Stimulated activated CD4-positive, alpha-beta T cell treated with anti-CD3 and anti-CD28 coated beads, Interleukin-12 subunit alpha, Interleukin-12 subunit beta, amount 100 ng/mL, for 4 hours (primary cell): Measurements from ENCODE around the gene TTLL5.

Experiments
- DNase-seq: peaks from one replicate; pipeline ENCODE4 v3.0.0-alpha.2; 2020

TTLL5 gene

DNA sequence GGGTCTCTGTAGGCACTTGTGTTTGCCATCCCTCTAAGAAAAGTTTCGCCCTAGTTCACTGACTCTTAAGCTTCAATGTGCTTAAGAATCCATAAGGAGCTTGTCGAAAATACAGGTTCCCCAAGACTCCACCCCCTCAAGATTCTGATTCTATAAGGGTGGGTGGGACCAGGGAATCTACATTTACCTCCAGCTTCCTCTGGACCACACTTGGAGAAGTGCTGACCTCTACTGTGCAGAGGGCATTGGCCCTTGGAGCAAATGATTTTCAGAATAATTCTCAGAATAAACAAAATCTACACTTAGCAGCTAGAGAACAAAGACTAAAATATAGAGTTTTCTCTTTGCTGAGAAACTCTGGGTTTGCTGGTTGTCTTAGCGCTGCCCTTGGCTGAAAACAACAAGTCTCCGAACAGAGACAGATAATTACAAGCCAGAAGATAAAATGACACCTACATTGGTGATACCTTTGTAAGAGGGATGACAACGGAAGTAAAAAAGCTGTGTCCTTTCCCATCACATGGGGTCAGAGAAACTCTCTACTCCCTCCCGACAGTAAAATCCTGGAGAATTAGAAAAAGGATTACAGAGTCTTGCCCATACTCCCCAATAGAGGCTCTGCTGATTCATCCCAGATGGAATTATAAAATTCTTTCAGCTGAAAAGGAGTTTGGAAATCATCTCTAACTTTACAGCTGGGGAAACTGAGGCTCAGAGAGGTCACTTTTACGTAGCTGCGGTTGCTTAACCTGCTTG, 316.0 kb downstream of the TTLL5 start:
- DNase-seq, result no peak

GRCh38 chr14:75977582-75977943, 316.5 kb downstream of the TTLL5 start:
- DNase-seq, result no peak

DNA sequence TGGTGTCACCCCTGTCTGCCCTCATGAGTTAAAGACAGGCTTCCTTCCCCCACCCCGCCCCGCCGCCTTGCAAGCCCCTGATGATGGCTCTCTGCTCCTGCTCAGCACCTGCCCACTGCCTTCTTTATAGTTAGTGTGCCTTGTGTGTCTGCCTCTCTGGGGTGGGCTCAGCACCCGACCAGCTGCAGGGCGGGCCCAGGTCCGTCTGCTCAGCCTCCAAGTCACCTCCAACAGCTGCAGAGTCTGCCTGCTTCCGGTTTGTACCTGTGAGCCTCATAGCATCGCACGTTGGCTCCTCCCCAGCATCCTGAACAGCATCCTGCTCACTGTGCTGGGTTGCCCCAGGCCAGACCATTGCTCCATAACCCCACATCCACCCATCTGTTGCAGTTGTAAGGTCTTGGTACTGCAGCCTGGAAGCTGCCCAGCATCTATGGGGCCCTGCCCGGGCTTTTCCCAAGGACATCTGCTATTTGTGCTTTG, 317.2 kb downstream of the TTLL5 start:
- DNase-seq, result no peak

GRCh38 chr14:75979071-75979571, 318.1 kb downstream of the TTLL5 start:
- peak; percentile 16 for DNase-seq

GRCh38 chr14:75979648-75980565, 318.9 kb downstream of the TTLL5 start:
- DNase-seq, result no peak

GRCh38 chr14:75980856-75981255, 319.8 kb downstream of the TTLL5 start:
- DNase-seq, result no peak

- peak; percentile 42 for DNase-seq
These were observed 320.6 kb downstream of the TTLL5 start, which contains the start of gene TGFB3 for GRCh38 chr14:75981426-75982265. TSS of gene TGFB3 (minus strand) at chr14:75981995. CDS start at chr14:75980893, 1,102 bp downstream.

- peak; percentile 72 for DNase-seq
These were observed 321.4 kb downstream of the TTLL5 start for GRCh38 chr14:75982266-75983018.

GRCh38 chr14:75983019-75983358, 321.9 kb downstream of the TTLL5 start:
- no peak for DNase-seq

- no peak for DNase-seq
These were observed 323.6 kb downstream of the TTLL5 start for GRCh38 chr14:75984674-75985073.

DNA sequence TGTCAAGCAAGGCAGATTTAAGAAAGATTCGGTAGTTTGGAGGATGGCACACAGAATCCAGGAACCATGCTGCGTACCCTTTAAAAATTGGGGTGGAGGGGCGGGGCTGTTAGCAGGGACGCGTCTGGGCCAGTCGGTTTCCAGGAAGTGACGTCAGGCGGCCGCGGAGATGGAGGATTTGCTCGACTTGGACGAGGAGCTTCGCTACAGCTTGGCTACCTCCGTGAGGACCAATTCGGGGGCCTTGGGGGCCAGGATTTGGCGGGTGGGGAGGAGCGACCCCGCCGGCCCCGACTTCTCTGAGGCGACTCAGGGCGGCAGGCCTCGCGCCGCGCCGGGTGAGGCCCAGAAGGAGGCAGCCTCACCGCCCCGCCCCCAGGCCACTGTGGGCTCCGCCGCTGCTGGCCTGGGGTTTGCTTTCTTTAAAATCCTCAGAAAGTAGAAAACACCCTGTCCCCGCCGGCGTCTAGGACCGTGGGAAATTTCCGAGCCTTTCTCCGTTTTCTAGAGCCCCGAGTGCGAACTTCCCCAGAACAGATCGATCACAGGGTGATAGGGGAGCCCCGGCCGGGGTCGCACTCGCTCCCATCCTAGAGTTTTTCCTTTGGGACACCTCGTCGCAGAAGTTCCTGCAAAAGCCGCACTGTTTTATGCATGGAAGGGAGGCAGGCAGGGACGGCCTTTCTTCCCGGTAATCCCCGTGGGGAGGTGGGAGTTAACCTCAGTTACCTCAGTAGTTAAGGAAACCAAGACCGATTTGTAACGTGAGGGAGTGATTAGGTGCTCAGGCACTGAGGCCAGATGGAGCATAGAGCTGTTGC, 324.8 kb downstream of the TTLL5 start, which contains the start of gene IFT43:
IFT43 (plus strand) TSS at position 146 of the 821 bp plus-strand sequence; CDS start at position 170, 24 bp downstream.
- peak; percentile 88 for DNase-seq

DNA sequence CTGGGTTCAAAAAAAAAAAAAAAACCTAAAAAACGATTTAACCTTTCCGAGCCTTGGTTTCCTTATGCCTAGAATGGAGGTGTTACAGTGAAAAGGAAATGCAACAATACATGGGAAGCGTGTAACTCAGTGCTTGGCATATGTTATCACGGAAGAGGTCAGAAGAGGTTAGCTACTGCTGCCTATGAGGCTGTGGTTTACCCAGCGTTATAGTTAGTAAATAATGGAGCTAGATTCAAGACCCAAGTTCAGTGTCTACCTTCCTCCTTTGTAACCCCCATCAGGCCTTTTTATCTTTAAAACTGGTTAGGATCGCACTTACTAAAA, 325.4 kb downstream of the TTLL5 start:
- DNase-seq, result no peak

DNA sequence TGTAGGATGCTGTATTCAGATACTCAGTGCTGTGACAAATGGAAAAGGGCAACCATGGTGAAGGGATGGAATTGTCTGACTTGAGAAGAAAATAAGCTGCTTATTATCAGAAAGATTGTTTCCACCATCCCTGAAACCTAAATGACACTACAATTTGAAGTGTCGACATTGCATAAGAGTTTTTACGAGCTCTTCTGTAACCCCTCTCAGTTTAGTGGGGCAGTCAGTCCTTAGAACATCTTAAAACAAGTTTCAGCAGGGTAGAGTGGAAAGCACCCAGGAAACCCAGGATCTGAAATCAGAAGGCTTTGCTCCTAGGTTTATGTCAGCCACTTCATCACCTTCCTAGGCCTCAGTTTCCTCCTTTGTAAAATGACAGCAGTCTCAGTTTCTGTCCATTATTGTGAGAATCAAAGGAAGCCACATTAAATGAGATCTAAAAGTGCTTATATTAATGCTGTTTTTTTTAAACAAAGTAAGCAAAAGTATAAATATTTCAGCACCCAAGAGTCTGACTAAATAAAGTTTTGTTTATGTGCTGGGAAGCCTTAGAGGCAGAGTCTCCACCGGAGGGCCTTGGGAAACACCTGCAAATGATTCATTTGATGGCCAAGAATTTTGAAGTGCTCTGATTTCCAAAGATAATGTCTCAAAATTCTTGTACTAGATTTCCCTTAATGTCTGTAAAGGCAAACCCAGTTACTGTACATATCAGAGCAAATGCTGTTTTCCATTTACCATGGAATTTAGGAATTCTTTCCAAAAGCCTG, 326.3 kb downstream of the TTLL5 start:
- DNase-seq, result no peak

GRCh38 chr14:75989134-75989533, 328.1 kb downstream of the TTLL5 start:
- no peak for DNase-seq

GRCh38 chr14:75990297-75990696, 329.3 kb downstream of the TTLL5 start:
- DNase-seq, result no peak

GRCh38 chr14:75991753-75992152, 330.7 kb downstream of the TTLL5 start:
- DNase-seq, result no peak

DNA sequence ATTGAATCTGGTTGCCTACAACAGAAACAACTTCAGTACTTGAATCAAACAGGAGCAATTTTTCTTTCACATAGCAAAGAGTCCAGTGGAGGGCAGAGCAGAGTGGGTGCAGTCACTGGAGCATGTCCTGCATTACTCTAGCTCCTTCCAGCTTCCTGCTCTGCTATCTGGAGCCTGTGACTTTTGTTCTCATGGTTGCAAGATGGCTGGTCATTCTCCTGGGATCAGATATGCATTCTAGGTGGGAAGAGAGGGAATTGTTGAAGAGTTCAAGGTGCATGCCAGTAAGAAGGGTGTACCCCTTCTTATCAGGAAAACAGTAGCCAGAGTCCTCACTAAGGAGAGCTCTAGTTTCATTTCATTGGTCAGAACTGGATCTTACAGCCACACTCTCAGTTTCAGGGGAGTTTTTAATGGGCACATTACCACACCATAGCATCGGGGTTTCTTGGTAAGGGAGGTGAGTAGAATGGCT, 332.6 kb downstream of the TTLL5 start:
- no peak for DNase-seq

DNA sequence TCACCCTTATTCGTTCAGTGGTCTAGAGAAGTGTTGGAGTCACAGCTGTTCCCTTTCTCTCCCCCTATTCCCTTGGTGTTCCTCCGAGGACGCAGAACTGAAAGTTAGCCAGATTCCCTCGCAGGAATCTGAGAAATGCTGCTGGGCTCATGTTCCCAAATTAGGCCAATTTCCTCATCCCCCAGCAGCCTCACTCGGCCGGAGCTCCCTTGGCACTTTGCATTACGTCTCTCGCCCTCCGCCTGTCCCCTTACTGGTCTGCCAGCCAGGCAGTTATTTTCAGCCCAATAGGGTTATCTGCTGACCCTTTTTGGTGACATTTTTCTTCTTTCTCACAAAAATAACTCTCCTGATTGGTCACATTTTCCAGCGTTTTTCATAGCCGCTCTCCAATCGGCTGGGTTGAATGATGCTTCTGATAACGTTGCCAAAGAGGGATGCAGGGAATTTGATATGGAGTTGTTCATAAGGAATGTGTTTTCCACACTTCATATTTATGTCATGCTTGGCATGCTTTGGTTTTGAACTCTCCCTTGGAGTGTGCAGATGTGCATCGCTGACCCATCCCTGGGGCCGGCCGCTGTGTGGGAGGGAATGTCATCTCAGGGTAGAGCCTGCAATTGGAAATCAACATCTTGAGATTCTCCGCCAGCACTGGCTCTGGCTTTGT, 334.5 kb downstream of the TTLL5 start:
- DNase-seq, result no peak

DNA sequence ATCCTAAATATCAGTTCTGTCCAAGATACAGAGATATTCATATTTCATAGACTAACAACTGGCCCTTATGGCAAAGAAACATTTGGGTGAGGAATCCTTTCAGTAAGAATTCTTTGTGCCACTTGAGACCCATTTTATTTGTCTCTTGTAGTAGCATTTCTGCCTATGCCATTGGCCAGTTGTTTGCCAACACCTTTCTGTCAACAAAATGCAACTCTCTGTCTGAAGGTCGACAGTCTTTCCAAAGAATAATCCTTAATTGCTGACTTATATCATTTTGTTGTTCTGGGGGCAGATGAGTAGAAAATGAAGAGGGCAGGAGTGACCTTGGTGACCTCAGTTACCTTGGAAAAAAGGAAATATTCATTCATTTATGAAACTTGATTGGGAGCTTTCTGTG, 335.4 kb downstream of the TTLL5 start:
- DNase-seq, result no peak
